GM19324 (cell line): Measurements from ENCODE around the gene ZMYND11.

Experiments
- ATAC-seq: cut with Tn5 transposase; IDR thresholded peaks from one replicate; pipeline ENCODE4 v1.9.1; 2021; ENCODE audit warnings: mild to moderate bottlenecking, moderate library complexity; ENCODE audit not compliant: unreplicated experiment, low FRiP score

ZMYND11 gene

GRCh38 chr10:190216-190615 lies 55.0 kb downstream of the ZMYND11 start:
- ATAC-seq = no peak

GRCh38 chr10:191703-192518 lies 56.7 kb downstream of the ZMYND11 start:
- ATAC-seq = no peak

- ATAC-seq = no peak
Measured at GRCh38 chr10:194281-194680, 59.0 kb downstream of the ZMYND11 start.

GRCh38 chr10:200405-200804 lies 65.2 kb downstream of the ZMYND11 start:
- no peak for ATAC-seq

GRCh38 chr10:201328-201771 lies 66.1 kb downstream of the ZMYND11 start:
- ATAC-seq = no peak

GRCh38 chr10:208616-209015 lies 73.4 kb downstream of the ZMYND11 start:
- no peak for ATAC-seq

GRCh38 chr10:209357-209756 lies 74.1 kb downstream of the ZMYND11 start:
- ATAC-seq = no peak

- ATAC-seq = no peak
Measured at GRCh38 chr10:210297-210696, 75.0 kb downstream of the ZMYND11 start.

- ATAC-seq = no peak
Measured at GRCh38 chr10:215444-215843, 80.2 kb downstream of the ZMYND11 start.

- no peak for ATAC-seq
Measured at GRCh38 chr10:218798-219197, 83.5 kb downstream of the ZMYND11 start.

GRCh38 chr10:219731-220472 lies 84.6 kb downstream of the ZMYND11 start:
- no peak for ATAC-seq

- no peak for ATAC-seq
Measured at GRCh38 chr10:224571-224970, 89.3 kb downstream of the ZMYND11 start.

- ATAC-seq = no peak
Measured at GRCh38 chr10:226018-226417, 90.8 kb downstream of the ZMYND11 start.

- no peak for ATAC-seq
Measured at GRCh38 chr10:227014-227413, 91.8 kb downstream of the ZMYND11 start.

GRCh38 chr10:228366-228765 lies 93.1 kb downstream of the ZMYND11 start:
- ATAC-seq = no peak

GRCh38 chr10:230758-231157 lies 95.5 kb downstream of the ZMYND11 start:
- ATAC-seq = no peak

GRCh38 chr10:232061-232460 lies 96.8 kb downstream of the ZMYND11 start:
- no peak for ATAC-seq

- no peak for ATAC-seq
Measured at GRCh38 chr10:232878-233277, 97.6 kb downstream of the ZMYND11 start.

- no peak for ATAC-seq
Measured at GRCh38 chr10:234708-235406, 99.6 kb downstream of the ZMYND11 start.

GRCh38 chr10:235915-236314 lies 100.7 kb downstream of the ZMYND11 start:
- no peak for ATAC-seq

GRCh38 chr10:239109-239508 lies 103.9 kb downstream of the ZMYND11 start:
- ATAC-seq = no peak
